Activated effector memory CD4-positive, alpha-beta T cell treated with anti-CD3 and anti-CD28 coated beads, Interleukin-2, amount 50 U/mL, for 16 hours (primary cell): ENCODE measurements around the gene DNAI4.
"Not testable (repeated sequence)": the region's sequence is repeated elsewhere in the genome, so short reads cannot be mapped to it uniquely, and the experiment has no call there.

Source experiments
- DNase-seq: peaks from one replicate; pipeline ENCODE4 v3.0.0-alpha.2; 2020

The DNAI4 gene

GRCh38 chr1:66929146-66929688 lies 4.6 kb upstream of the DNAI4 start:
- DNase-seq, result no peak

- DNase-seq, result no peak
Measured at GRCh38 chr1:66927528-66927927, 2.9 kb upstream of the DNAI4 start.

- no peak for DNase-seq
Measured at GRCh38 chr1:66925944-66926343, 1.3 kb upstream of the DNAI4 start.

- DNase-seq, result no peak
Measured at GRCh38 chr1:66925558-66925910, 878 bp upstream of the DNAI4 start.

- no peak for DNase-seq
Measured at GRCh38 chr1:66920543-66920942, 4.1 kb downstream of the DNAI4 start.

GRCh38 chr1:66919828-66920227 lies 4.8 kb downstream of the DNAI4 start:
- no peak for DNase-seq

GRCh38 chr1:66919063-66919462 lies 5.6 kb downstream of the DNAI4 start:
- no peak for DNase-seq

- no peak for DNase-seq
Measured at GRCh38 chr1:66917476-66917875, 7.2 kb downstream of the DNAI4 start.

- no peak for DNase-seq
Measured at GRCh38 chr1:66916320-66916719, 8.3 kb downstream of the DNAI4 start.

GRCh38 chr1:66915203-66915602 lies 9.5 kb downstream of the DNAI4 start:
- not testable (repeated sequence) for DNase-seq

GRCh38 chr1:66893712-66894111 lies 30.9 kb downstream of the DNAI4 start:
- no peak for DNase-seq

- DNase-seq, result no peak
Measured at GRCh38 chr1:66890621-66891020, 34.0 kb downstream of the DNAI4 start.

GRCh38 chr1:66889030-66889429 lies 35.6 kb downstream of the DNAI4 start:
- DNase-seq, result no peak

- DNase-seq, result no peak
Measured at GRCh38 chr1:66876664-66877063, 48.0 kb downstream of the DNAI4 start.

- no peak for DNase-seq
Measured at GRCh38 chr1:66873111-66873510, 51.5 kb downstream of the DNAI4 start.

GRCh38 chr1:66872024-66872423 lies 52.6 kb downstream of the DNAI4 start:
- DNase-seq, result not testable (repeated sequence)

GRCh38 chr1:66867501-66867900 lies 57.2 kb downstream of the DNAI4 start:
- no peak for DNase-seq

GRCh38 chr1:66860529-66860928 lies 64.1 kb downstream of the DNAI4 start:
- DNase-seq, result no peak

- no peak for DNase-seq
Measured at GRCh38 chr1:66853379-66853778, 71.3 kb downstream of the DNAI4 start.

- no peak for DNase-seq
Measured at GRCh38 chr1:66852870-66853269, 71.8 kb downstream of the DNAI4 start.

GRCh38 chr1:66850989-66851388 lies 73.7 kb downstream of the DNAI4 start:
- DNase-seq, result no peak

GRCh38 chr1:66848193-66848592 lies 76.5 kb downstream of the DNAI4 start:
- no peak for DNase-seq

GRCh38 chr1:66840929-66841328 lies 83.7 kb downstream of the DNAI4 start:
- no peak for DNase-seq

- no peak for DNase-seq
Measured at GRCh38 chr1:66834926-66835325, 89.7 kb downstream of the DNAI4 start.

GRCh38 chr1:66833112-66833511 lies 91.5 kb downstream of the DNAI4 start:
- DNase-seq, result no peak
